Activated CD4-positive, alpha-beta T cell treated with anti-CD3 and anti-CD28 coated beads, Interleukin-2, amount 50 U/mL, for 1 hour (primary cell): Measurements from ENCODE around the gene NT5DC2.

Experiments used
- DNase-seq: peaks from one replicate; pipeline ENCODE4 v3.0.0-alpha.2; 2020

NT5DC2 gene

DNA sequence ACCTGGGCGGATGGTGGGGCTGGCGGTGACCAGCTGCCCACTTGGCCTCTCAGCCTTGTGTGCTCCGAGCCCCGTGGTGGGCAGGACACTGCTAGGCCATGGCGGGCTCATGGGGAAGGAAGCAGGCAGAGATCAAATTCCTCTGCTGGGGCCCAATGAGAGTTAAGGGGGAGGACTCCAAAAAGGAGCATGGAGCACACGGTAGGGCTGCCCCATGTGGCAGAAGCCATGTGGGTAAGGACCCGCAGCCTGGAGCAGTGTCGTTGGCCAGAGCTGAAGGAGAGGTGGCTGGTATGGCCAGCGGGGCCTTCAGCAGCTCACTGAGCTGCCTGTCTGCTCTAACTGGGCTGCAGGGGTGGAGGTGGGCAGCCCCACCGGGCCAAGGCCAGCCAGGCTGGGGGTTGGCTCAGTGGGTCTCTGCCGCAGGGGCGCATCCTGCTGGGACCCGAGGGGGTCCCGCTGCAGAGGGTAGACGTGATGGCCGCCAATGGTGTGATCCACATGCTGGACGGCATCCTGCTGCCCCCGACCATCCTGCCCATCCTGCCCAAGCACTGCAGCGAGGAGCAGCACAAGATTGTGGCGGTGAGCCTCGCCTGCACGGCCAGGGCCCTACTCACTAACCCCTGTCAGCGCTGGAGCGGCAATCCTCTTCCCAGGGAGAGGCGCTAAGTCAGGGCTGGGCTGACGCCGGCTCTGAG lies 27.2 kb downstream of the NT5DC2 start:
- DNase-seq, result no peak

- DNase-seq, result no peak
Observed at GRCh38 chr3:52504977-52505376, 28.7 kb downstream of the NT5DC2 start.

DNA sequence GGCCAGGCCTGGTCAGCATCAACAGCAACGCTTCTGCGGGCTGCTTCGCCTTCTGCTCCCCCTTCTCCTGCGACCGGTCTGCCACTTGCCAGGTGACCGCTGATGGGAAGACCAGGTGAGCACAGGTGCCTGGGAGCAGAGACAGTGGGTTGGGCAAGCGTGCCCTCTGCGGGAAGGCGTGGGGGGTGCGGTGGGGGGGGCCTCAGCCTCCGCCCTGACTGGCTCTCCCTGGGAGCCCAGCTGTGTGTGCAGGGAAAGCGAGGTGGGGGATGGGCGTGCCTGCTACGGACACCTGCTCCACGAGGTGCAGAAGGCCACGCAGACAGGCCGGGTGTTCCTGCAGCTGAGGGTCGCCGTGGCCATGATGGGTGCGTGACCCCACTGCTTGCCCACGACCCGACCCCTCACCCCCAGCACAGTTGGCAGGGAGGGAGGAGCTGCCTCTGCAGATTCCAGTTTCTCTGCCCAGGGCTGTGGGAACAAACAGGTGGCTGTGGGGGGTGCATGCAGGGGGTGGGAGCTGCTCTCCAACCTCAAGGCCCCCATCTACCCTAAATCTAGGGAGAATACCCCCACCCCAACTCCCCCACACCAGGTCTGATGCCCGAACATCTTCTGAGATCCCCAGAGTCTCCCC lies 29.8 kb downstream of the NT5DC2 start:
- no peak for DNase-seq

GRCh38 chr3:52502808-52503350 lies 30.8 kb downstream of the NT5DC2 start:
- DNase-seq, result no peak

- DNase-seq, result no peak
Observed at GRCh38 chr3:52502001-52502400, 31.7 kb downstream of the NT5DC2 start.

DNA sequence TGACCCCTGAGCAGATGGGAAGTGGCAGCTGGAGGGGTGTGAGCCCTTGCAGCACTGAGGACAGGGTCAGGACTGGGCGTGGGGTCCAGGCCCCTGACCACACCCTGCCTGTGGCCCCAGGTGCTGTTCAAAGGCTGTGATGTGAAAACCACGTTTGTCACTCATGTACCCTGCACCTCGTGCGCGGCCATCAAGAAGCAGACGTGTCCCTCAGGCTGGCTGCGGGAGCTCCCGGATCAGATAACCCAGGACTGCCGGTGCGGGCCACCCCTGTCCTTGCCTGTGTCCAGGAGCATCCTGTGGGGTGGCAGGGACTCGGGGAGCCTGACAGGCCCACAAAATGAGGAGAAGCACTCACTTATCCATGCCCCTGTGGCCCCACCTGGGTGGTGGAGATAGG lies 32.6 kb downstream of the NT5DC2 start:
- DNase-seq, result no peak

DNA sequence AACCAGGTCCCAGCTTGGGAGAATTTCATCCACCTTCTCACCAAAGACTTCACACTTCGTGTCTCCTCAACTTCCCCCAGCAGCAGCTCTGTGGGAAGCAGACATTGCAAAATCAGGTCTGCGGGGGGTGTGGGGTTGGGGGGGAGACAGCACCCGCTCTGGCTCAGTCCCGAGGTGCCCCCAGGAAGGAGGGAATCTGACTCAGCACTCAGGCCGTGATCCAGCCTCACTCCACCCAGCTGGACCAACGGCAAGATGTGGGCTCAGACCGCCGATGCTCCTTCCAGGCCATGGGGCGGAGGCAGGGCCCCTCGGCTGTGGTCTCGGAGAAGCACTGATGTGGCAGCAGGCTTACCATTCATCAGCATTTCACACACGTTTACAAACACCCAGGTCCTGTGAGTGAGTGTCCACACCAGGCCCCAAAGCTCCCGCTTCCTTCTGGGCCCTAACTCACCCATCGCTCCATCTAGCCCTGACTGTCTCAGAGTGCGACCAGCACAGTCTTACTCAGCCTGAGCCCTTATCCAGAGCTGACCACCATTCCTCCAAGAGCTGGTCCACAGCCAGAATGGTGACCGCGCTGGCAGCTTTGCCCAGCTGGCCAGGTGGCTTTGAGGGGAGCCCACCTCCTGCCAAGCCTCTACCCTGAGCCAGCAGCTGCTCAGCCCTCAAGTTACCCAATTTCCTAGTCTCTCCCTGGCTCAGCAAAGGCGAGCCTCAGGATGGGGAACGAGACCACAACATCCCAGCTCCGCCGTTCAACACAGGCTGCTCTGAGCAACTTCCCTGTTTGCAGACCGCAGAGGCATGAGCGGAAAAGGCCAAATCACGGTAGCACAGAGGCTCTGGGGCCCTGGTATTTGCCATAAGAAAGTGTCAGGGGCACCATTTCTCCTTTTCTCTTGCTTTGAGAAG lies 35.3 kb downstream of the NT5DC2 start:
- no peak for DNase-seq

GRCh38 chr3:52495777-52496602 lies 37.7 kb downstream of the NT5DC2 start:
- DNase-seq, result no peak

DNA sequence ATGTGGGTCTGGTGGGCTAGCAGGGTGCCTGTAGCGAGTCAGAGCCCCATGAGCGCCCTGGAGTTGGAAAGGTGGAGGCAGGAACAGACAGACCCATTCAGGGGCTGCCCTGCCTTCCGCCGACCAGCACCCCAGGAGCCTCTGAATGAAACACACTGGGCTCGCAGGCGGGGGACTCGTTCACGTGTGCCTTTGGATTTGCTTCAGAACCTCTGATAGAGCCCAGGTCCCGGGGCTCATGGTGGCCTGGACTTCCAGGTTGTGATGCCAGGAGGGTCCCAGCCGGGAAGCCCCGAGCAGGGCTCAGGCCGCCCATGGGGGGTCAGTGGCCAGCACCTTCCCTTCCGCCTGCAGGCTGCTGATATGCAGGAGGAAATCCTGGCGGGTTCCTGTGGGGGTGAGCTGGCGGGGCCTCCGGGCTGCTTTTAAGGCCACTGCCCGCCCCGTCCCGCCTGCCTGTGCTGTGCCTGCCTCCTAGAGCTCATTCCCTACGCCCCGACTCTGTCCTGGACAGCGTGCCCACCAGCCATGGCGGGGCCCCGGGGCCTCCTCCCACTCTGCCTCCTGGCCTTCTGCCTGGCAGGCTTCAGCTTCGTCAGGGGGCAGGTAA lies 38.7 kb downstream of the NT5DC2 start, which contains the start of gene STAB1:
Gene STAB1 (plus strand): TSS at position 453 of the 610 bp plus-strand sequence. CDS start 76 bp downstream, at position 529.
- DNase-seq, result no peak

DNA sequence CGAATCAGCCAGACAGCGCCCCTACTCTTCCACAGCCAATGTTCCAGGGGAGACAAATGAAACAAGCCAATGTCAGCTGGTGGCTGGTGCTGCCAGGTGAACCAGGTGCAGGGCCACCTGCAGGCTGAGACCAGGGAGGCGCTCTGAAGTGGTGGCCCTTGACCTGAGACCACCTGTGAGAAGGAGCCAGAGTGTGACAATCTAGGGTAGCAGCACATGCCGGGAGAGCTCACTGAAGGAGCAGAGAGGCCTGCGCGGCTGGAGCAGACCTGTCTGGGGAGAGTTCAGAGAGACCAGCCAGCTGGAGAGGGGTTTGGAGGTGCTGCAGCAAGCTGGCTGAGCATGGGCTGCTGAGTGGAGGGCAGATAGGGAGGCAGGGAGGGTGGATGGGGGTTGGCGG lies 39.2 kb downstream of the NT5DC2 start:
- DNase-seq, result no peak

DNA sequence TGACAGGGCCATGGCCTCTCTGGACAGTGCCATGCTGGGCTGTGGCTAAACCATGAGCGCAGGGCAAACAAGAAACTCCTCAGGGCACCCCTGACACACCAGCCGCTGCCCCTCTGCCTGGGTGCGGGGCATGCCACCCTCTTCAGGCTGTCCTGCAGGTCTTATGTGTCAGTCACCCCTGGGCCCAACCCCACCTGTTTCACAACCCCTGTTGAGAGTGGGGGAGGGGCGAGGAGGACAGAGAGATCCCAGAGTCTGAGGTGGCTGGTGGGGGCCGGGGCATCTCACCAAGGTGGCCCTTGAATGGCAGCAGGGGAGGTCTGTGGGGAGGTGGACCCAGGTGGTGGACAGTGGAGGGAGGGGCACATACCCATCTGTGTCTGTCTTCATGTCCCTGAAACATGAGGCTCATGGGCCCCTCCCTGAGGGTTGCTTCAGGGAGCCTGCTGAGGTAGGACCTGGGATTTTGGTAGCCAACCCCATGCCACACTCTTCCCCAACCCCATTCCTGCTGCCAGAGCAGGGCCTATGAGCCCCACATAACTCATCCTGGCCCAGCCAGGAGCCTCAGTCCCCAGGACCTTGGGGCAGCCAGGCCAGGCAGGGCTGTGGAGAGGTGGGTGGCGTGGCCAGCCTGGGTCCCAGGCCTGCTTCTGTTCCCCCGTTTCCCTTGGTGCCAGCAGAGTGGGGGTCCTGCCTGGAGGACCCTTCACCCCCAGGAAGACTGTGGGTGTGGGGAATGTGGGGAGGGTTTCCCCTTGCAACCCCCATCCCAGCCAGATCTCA lies 40.2 kb downstream of the NT5DC2 start:
- DNase-seq, result no peak

DNA sequence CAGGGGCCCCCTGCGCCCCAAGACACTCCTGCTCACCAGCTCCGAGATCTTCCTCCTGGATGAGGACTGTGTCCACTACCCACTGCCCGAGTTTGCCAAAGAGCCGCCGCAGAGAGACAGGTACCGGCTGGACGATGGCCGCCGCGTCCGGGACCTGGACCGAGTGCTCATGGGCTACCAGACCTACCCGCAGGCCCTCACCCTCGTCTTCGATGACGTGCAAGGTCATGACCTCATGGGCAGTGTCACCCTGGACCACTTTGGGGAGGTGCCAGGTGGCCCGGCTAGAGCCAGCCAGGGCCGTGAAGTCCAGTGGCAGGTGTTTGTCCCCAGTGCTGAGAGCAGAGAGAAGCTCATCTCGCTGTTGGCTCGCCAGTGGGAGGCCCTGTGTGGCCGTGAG lies 41.6 kb downstream of the NT5DC2 start:
- no peak for DNase-seq

GRCh38 chr3:52490939-52491526 lies 42.6 kb downstream of the NT5DC2 start:
- DNase-seq, result no peak

- DNase-seq, result no peak
Observed at GRCh38 chr3:52490035-52490938, 43.4 kb downstream of the NT5DC2 start.

DNA sequence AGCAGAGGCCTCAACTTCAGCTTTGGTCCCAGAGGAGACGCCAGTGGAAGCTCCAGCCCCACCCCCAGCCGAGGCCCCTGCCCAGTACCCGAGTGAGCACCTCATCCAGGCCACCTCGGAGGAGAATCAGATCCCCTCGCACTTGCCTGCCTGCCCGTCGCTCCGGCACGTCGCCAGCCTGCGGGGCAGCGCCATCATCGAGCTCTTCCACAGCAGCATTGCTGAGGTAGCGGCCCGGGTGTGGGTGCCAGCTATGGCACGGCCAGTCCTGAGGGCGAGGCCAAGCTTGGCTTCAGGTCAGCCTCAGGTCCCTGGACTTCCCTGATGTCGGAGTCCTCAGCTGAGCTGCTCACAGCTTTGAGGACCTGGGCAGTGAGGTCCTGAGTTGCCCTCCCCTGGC lies 44.2 kb downstream of the NT5DC2 start:
- DNase-seq, result no peak

GRCh38 chr3:52488746-52489145 lies 44.9 kb downstream of the NT5DC2 start:
- DNase-seq, result no peak

- DNase-seq, result no peak
Observed at GRCh38 chr3:52487788-52488691, 45.6 kb downstream of the NT5DC2 start.

GRCh38 chr3:52487050-52487787 lies 46.4 kb downstream of the NT5DC2 start:
- no peak for DNase-seq
